Activated CD4-positive, CD25-positive, alpha-beta regulatory T cell (primary cell): ENCODE data around the gene RAB43.
A peak's percentile ranks its signal among the peaks of the same experiment; 100 is the strongest.
"Not testable (repeated sequence)": the region's sequence is repeated elsewhere in the genome, so short reads cannot be mapped to it uniquely, and the experiment has no call there.

ENCODE experiments used
- DNase-seq, 4 experiments: peaks; one replicate each; lab custom pipeline; 2025; lab: John Stamatoyannopoulos, UW

The RAB43 gene

DNA sequence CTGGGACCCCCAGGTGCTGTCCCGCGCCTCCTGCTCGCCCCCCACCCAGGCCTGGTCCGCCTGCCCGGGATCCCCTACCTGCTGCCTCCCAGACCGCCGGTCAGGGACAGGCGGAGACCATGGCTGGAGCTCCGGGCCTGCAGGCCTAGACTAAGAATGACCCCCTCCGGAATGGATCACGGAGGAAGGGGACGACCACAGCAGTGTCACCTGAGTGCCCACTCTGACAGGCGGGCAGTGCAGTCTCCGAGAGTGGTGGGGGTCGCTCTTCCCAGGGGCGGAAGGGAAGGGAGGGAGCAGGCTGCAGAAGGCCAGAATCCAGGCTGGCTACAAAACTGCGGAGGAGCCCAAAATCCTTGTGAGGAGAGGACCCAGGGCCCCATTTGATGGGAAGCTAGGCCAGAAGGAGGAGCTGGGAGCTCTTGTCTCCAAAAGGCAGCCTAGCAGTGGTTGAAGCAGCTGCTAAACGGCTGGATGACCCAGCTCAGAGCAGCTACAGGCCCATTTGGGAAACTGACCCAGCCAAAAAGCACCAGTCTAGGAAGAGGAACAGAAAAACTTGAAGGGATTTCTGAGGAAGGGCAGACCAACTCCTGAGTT, 908 bp upstream of the RAB43 start:
- DNase-seq = no peak

DNA sequence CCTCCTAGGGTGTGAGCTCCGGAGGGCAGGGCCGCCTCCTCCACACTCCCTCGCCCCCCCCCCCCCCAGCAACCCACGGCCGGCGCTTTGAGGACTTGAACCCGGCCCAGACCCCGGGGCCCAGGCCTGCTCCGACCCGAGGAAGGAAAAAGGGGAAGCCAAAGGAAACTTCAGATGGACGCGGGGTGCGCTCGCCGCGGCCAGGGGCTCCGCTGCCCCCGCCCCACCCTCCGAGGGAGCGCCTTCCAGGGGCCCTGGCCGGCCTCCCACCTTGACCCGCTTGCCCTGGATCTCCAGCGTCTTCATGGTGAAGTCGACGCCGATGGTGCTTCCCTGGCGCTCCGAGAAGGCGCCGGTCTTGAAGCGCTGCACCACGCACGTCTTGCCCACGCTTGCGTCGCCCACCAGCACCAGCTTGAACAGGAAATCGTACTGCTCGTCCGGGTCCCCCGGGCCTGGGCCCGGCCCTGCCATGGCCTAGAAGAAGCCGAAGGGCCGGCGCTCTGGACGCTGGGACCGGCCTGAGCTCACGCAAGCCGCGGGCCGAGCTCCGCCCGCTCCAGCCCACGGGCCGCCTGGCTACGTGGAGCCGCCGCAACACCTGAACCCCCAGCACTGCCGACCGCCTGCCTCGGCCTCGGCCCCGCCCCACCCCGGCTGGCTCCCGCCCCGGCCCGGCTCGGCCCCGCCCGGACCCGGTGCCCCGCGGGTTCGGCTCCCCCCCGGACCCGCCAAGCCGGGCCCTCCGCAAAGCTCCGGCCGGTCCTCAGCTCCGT, 400 bp downstream of the RAB43 start:
- peak in 2 of 4 experiments; percentile 49 to 58 for DNase-seq

DNA sequence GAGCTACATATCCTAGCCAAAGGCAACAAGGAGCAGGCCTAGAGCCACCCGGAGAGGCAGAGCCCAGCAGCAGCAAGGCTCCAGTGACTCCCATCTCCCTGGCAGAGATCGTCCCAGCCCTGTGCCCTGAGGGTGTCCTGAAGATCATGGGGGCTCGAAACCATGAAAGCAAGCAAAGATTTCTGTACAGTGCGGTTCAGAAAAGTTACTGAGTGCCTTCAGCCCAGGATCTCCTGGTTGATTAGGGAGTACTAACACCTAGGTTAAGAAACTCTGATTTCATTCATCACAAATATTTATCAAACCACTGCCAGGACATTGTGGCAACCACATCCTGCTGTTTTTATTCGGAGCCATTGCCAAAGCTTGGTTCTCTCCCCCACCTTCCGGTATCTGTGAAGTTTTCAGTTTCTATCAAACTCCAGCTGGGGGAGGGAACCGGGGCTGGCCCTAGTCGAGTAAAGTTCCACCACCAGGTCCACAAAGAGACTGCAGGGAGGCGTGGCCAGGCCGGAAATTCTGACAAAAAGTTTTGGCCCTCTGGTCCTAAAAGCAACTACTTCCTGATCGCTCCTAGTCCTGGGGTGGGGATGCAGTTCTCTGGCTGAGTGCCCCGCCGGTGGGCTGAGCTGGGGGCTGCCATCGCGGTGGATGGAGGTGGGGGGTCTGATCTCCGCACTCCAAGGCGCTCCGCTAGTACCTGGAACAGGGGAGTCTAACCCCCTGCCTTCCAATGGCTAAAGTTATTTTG, 1.2 kb downstream of the RAB43 start:
- DNase-seq = peak; percentile 64 to 88 (median 81)

DNA sequence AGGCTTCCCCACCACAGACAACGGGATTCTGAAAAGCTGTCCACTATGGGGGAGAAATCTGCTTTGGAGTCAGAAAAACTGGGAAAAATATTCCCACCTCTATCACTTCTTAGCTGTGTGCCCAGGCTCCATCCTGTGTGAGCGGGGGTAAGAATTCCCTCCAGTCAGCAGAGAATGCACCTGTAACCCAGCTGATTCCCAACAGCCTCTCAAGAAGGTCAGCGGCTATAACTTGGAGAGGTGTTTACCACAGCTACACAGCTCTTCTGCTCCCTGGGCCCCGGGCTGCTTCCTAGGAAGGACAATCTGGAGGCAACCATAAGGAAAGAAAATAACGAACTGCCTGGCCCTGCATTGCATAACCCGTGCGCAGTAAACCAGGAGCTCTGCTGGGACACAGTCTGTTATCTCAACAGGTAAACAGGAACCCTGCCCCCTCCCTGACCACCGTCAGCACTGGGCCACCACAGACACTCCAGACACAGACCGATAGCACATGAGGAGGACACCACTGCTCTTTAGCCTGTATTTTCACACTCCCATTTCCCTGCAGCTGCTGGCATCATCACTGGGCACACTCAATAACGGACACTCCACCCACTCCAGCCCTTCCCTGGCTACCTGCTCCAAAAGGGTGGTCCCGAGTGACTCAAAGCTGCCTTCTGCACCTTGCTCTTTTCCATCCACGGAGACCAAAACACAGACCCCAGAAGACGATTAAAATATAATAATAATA, 2.1 kb downstream of the RAB43 start:
- no peak for DNase-seq

DNA sequence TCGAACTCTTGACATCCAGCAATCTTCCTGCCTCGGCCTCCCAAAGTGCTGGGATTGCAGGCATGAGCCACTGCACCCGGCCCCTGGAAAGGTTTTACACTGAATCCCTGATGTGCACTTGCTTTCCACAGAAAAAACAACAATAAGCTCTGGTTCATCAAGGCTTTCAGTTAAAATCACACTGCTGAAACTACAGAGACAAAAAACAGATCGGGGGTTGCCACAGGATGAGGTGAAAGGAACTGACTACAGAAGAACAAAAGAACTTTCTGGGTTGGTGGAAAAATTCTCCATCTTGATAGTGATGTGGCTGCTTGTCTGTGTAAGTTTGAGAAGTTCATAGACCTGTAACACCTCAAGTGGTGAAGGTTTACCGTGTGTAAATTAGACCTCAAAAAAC, 2.9 kb downstream of the RAB43 start:
- no peak for DNase-seq

DNA sequence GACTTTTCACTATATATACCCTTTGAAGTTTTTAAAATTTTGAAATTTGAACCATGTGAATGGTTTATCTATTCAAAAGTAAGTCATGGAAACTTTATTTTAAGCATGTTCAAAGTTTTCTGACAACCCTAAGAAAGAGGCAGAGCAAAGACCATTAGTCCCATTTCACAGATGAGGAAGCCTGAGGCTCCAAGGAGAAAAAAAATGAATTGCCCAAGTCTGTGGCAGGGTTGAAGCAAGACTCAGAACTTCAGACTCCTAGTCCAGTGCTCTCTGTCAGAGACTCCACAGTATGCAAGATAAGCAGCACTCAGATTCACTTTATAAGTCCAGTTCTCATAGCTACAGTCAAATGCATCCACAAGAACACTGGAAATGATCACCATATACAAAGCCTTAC, 4.5 kb downstream of the RAB43 start:
- DNase-seq = no peak

DNA sequence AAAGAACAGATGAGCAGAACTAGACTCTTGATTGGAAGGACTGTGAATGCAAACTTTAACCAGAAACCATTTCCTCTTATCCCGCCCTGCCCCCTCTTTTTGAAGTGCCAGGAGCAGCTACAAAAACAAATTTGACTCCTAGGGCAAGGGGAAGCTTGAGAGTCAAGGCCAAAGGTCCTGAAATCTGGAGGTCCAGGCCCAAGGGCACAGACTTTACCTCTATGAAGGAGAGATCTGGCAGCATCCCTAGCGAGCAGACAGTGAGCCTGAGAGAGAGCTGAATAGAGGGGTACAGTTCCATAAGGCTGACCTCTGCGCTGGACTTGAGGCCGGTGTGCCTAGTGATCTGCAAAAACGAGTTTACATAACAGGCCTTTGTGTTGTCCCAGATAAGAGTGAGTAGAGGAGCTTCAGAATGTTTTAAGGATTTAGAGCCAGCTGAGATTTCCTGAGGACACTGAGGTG, 5.1 kb downstream of the RAB43 start:
- no peak for DNase-seq

DNA sequence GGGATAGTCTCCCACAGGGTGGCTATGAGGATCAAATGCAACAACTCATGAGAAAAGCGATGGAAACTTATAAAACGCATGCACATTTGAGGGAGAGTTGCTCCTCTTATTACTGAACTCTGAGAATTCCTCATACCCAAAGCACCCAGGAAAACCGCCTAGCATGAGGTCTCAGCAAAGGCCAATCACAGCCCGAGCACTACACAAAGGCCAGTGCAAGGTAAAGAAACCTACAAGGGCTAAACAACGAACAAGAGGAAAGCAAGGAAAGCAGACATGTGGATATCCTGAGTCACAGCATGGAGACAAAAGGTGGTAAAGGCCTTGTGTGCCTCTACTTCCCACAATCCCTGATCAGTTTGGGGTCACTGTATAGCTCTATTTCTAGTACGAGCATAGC, 7.1 kb downstream of the RAB43 start:
- DNase-seq = no peak

DNA sequence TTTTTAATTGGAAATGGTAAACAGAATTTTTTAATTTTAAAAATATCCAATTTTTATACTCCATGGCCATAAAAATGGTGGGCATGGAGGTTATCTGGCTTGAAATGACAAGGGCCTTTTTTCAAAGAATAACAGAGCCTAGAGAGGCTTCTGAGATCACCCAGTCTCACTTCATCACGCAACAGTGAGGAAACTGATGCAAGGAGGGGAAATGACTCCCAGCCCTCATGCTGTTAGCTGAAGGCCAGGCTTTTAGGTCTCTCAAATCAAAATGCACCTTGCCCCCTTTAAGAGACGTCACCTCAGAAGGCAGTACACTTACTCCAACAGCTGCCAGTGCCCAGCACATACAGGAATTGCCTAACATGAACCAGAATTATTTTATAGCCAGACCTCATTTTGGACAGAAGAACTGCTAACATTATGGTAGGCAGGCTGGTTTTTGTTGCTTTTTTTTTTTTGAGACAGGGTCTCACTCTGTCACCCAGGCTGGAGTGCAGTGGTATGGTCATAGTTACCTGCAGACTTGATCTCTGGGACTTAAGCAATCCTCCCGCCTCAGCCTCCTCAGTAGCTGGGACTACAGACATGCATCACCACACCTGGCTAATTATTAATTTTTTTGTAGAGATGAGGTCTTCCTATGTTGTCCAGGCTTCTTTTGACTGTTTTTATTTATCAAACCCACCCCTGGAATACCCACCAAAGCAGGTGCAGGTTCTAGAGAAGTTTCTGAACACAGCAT, 9.1 kb downstream of the RAB43 start:
- DNase-seq = no peak

DNA sequence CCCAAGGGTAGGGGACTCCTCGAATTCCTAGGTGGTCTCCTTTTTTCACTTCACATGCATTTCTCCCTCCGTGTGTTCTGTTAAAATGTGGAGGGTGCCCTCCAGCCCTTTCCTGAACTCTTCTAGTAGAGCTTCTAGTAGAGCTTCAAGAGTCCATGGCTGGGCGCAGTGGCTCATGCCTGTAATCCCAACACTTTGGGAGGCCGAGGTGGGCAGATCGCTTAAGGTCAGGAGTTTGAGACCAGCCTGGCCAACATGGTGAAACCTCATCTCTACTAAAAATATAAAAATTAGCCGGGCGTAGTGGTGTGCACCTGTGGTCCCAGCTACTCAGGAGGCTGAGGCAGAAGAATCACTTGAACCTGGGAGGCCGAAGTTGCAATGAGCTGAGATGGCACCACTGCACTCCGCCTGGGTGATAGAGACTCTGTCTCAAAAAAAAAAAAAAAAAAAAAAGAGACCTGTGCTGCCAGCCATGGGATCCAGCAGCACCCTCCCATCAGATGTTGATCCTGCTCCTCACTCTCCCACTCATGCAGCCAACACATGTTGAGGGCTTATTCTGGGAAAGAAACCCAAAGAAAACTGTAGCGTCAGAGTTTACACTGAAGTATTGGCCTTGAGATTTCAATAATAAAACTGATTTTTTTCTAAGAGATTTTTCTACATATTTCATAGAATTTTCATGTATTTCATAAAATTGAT, 10.4 kb downstream of the RAB43 start:
- DNase-seq = not testable (repeated sequence)

DNA sequence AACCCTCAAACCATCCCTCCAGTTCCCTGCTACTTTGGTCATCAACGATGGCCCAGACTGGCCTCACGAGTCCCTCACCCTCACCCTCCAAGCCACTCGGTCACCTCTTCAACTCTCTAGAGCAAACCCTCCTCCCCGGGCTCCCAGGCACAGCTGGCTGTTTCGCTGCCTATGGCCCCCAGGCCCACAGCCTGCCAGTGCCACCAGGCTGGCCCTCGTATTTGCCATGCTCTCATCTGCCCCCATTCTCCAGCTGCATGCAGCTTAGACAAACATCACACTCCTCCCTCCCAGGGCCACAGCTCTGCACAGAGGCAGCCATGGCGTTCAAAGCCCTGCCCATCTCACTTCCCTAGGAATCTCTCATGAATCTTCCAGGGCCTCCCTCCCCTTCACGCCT, 13.8 kb downstream of the RAB43 start:
- no peak for DNase-seq

DNA sequence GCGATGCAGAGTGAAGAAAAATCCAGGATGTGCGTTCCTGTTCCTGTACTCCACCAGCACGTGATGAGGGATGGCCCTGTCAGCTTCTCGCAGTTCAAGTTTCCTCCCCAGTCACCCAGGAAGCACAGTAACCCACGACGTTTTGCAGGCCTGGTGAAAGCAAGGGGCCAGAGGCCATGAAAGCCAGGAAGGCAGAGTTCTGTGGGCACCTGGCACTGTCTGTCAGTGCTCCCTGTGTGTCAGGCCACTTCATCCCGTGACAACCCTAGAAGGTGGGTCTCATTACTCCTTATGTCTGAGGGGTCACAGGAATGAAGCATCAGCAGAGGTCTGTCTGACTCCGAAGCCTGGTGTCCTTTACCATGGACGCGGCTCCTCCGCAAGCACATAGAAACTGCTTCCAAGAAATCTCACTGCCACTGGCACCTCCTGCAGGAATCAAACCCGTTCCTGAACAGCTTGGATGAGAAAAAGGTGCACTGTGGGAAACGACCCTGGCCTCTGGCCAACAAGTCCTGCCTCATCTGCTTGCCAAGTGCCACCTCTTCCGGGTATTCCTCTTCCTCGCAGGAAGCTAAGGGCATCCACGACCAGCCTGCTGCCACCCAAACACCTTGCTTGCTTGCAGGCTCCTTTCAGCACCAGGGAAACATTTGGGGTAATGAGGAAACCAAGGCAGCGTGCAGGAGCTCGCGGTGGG, 14.6 kb downstream of the RAB43 start:
- no peak for DNase-seq

DNA sequence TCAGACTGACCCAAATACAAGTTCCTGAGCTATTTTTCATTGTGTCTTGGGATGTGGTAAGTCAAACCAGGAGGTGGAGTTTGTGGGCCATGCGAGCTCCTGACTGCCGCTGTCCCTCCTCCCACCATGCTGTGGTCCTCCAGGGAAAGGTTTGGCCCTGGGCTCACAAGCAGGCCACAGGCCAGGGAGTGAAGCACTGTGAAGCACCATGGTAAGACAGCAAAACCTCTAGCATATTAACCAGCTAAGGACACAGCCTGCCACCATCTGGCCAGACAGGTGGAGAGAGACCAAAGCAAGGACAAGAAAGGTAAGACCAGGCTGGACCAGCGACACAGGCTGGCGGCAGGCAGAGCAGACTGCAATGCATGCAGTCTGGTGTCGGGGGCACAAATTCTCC, 15.3 kb downstream of the RAB43 start:
- no peak for DNase-seq

DNA sequence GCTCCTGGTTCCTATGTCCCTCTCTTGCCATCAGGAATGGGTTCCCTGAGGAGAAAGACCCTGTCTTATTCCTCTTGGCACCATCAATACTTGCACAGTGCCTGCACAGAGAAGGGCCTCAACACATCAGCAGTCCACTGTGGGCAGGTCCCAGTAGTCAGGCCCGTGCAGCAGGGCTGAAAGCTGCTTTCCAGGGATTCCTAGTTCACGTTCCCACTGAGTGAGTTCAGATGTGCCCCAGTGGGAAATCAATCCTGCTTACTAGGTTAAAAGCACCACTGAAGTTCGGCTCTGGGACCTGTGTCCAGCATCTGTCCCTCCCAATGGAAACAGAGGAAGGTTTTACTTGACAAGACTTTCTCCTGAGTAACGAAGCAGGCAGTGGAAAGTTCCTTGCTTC, 15.7 kb downstream of the RAB43 start:
- no peak for DNase-seq

DNA sequence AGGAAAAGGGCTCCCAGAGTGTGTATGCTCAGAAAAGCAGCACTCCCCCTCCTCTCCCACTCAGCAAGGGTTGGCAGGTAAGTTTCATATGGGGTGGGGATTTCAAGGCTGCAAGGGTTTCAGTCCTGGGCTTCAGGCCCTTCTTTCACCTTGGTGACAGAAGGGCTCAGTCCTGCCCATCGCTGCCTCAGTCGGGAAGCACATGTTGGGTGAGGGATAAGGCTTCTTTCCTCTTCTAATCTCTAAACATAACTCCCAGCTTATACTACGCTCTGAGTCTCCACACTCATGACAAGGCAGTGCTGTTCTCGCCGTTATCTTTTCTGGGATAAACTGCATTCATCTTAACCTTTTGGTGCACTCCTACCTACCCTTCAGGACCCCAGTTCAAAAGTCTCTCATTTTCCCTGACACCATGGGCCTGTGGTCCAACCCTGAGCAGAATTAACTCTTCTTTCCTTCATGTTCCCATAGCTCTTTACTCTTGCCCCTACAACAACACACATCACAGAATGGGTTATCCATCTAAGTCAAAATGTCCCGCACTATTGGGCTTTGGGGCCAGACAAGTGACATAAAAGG, 17.0 kb downstream of the RAB43 start:
- DNase-seq = no peak

DNA sequence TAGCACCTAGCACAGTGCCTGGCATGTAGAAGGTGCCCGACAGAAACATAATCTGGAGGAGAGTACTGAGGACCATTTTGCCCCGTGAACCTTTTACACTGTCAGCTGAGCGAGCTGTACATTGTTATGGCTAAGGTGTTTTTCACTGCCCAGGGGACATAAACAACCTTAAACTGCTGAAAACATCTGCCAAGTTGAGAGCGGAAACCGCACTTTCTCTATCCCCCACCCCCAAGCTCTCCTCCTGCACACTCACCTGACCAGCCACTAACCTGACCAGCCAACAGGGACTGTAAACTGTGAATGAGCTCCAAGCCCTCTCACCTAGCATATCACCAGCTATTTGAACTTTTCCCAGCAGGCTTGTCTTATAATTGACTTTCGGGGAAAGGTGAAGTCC, 17.6 kb downstream of the RAB43 start:
- no peak for DNase-seq

DNA sequence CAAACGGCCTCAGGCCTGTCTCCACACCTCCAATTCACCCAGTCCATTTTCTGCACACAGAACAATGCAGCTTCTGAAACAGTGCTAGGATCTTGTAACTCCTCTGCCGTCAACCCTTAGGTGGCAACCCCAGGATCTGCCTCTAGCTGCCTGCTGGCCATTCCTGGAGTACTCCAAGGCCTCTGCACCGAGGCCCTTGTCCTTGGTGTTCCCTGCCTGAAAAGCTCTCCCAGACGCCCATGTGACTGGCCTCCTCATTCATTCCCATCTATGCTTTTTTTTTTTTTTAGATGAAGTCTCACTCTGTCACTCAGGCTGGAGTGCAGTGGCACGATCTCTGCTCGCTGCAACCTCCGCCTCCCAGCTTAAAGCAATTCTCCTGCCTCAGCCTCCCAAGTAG, 18.3 kb downstream of the RAB43 start:
- DNase-seq = no peak

DNA sequence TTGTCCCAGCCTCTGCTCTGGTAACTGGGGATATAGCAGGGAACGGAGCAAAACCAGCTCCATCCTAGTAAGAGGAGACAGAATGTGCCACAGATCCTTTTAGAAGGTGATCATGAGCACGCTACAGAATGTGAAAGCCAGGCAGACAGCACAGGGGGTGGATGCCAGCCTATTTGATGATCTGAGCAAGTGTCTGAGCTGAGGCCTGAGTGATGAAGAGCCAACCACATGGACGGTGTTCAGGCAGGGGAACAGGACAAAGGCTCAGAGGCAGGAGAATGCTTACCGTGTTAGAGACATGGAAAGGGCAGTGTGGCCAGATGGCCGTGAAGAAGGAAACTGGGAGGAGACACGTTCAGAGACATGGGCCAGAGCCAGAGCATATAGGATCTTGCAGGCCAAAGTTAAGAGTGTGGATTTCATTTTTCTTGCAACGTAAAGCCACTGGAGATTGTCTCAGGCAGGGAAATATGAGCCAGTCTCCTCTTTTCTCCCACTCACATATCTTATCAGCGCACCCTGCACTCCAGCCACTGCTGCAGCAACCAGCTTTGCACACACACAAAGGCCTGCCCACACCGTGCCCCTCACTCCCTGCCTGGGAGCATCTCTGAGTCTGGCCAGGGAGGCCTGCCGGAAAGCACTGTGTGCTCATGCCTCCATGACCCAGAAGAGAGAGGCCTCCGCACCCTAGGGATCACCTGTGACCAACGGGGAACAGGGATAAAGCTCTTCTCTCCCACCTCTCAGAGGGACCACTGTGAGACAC, 20.1 kb downstream of the RAB43 start:
- no peak for DNase-seq

DNA sequence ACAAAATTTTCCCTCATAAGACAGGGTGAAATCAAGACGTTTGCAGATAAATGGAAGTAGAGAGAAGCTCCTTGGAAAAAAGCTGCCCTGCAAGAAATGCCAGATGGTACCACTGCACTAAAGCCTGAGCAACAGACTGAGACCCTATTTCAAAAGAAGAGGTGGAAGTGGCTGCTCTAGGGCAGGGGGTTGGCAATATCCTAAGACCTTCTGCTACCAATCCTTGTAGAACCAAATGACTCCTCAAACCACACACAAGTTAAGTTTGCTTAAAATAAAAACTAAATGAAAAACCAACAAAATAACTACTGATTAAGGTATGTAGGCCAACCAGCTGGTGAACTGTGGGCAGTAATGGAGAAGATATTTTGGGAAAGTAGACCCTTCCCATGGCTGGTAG, 21.3 kb downstream of the RAB43 start:
- DNase-seq = no peak
